ENCODE results near the gene HS1BP3.

HS1BP3 gene

DNA sequence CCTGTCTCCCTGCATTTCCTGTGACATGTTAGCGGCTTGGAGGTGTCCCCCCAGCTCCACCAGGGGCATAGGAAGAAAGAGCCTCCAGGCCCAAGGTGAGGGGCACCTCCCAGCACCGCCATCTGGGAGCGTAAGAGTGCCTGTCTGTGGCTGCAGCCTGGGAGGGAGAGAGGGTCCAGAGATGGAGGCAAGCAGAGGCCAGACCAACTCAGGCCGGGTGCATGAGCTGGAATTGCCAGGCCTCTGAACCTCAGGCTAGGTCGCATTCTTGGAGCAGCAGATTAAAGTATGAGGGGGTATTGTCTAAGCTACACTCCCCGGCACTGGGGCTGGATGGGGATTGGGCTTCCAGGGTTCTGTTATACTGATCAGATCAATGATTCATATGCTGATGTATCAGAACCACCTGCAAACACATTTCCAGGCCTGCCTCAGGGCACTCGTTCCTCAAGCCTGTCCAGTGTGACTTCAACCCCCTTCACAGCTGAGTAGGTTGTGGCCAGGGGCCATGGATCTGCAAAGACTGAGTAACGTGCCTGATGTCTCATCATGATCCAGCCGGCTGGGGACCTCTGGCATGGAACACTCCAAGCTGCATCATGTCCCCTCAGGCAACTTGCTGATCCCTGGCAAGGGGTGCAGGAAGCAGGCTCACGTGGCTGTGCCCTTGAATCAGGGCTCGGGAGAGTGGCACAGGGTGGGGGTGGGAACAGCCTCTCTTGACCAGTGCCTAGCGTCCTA, 73.2 kb downstream of the HS1BP3 start:
- DNase-seq = peak; percentile 99 to 100
- Histone ChIP-seq H3K18ac (ENCODE audit: low read length) (peak overlapping the region; percentile 99), H3K9ac (ENCODE audit: low read length) (no peak overlapping the region), H4K12ac (ENCODE audit: low read depth, low read length) (peak overlapping the region; percentile 73), H3K79me2 (ENCODE audit: control insufficient read depth, insufficient read depth, low read length, poor library complexity) (peaks cover 19% of the 10 kb centered on the region), H2AK5ac (ENCODE audit: low read length) (peak overlapping the region; percentile 100), H3K4ac (ENCODE audit: low read depth, low read length) (peak overlapping the region; percentile 83), H3K23ac (ENCODE audit: low read length) (no peak overlapping the region), H2BK12ac (ENCODE audit: low read length) (peak overlapping the region; percentile 97), H2AFZ (ENCODE audit: insufficient read depth, low read length, poor library complexity) (peak overlapping the region; percentile 64), H3K27me3 (ENCODE audit: insufficient read depth, low read length) (no peaks in the 10 kb centered on the region), H4K8ac (ENCODE audit: low read depth, low read length) (peak overlapping the region; percentile 90), H3K9me3 (ENCODE audit: insufficient read depth, low read depth, low read length) (peaks cover 4% of the 10 kb centered on the region), H4K91ac (ENCODE audit: low read depth, low read length) (peak overlapping the region; percentile 100), H3K4me2 (ENCODE audit: low read length) (no peak overlapping the region), H3K4me3 (ENCODE audit: low read depth, low read length) (no peak overlapping the region), H3K4me1 (ENCODE audit: control insufficient read depth in 1 of 2, insufficient read depth in 2 of 2, low read length in 2 of 2) (peaks cover 52 to 64% of the 10 kb centered on the region in 2 experiments), H3K79me1 (ENCODE audit: low read length) (peaks cover 83% of the 10 kb centered on the region), H2BK5ac (ENCODE audit: low read depth, low read length, poor library complexity) (peak overlapping the region; percentile 100), H3K14ac (ENCODE audit: low read length) (peak overlapping the region; percentile 98), H3K36me3 (ENCODE audit: control insufficient read depth in 1 of 2, insufficient read depth in 2 of 2, low read length in 2 of 2) (no peaks in the 10 kb centered on the region), H3K27ac (ENCODE audit: low read depth, low read length) (peak overlapping the region; percentile 98), H2BK120ac (ENCODE audit: insufficient read depth, low read length, poor library complexity) (peak overlapping the region; percentile 100)
- WGBS (ENCODE audit: extremely low coverage, insufficient coverage, insufficient read length) = no CpG with 5 or more reads among the region's 12 CpGs

DNA sequence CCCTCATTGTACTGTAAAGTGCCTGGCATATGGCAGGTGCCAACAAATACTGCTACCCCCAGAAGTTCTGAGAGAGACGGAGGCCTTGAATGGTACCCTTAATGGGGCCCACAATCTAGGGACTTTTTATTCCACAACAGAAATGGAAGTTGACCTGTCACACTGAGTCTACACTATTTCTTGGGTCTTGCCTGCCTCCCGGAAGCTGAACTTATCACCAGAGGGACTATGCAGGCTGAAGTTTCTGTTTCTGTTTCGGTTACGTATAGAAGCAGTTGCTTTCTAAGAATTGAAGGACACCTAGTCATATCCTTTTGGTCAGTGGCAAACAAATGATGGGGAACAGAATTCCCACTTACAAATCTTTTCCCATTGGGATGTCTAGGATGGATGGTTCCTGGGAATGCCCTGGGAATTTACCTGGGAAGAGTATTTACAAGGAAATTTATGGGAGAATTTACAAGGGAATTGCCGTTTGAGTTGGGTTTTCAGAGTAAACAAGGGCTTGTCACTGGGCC, 74.2 kb downstream of the HS1BP3 start:
- peak in 1 of 2 donors; percentile 65 for DNase-seq
- H4K12ac ChIP-seq (ENCODE audit: low read depth, low read length) = no peak overlapping the region
- H4K91ac ChIP-seq (ENCODE audit: low read depth, low read length) = peak overlapping the region; percentile 100
- H2BK120ac ChIP-seq (ENCODE audit: insufficient read depth, low read length, poor library complexity) = peak overlapping the region; percentile 100
- H3K36me3 ChIP-seq (ENCODE audit: control insufficient read depth in 1 of 2, insufficient read depth in 2 of 2, low read length in 2 of 2) = no peaks in the 10 kb centered on the region
- H2AK5ac ChIP-seq (ENCODE audit: low read length) = peak overlapping the region; percentile 81
- H3K23ac ChIP-seq (ENCODE audit: low read length) = no peak overlapping the region
- peak overlapping the region; percentile 98 for H3K14ac ChIP-seq (ENCODE audit: low read length)
- H3K79me2 ChIP-seq (ENCODE audit: control insufficient read depth, insufficient read depth, low read length, poor library complexity) = peaks cover 20% of the 10 kb centered on the region
- WGBS (ENCODE audit: extremely low coverage, insufficient coverage, insufficient read length) = no CpG with 5 or more reads among the region's 5 CpGs
- peak overlapping the region; percentile 100 for H2BK5ac ChIP-seq (ENCODE audit: low read depth, low read length, poor library complexity)
- peaks cover 81% of the 10 kb centered on the region for H3K79me1 ChIP-seq (ENCODE audit: low read length)
- no peak overlapping the region for H3K4me3 ChIP-seq (ENCODE audit: low read depth, low read length)
- no peak overlapping the region for H3K9ac ChIP-seq (ENCODE audit: low read length)
- peaks cover 2% of the 10 kb centered on the region for H3K9me3 ChIP-seq (ENCODE audit: insufficient read depth, low read depth, low read length)
- peak overlapping the region; percentile 86 for H4K8ac ChIP-seq (ENCODE audit: low read depth, low read length)
- H3K4ac ChIP-seq (ENCODE audit: low read depth, low read length) = peak overlapping the region; percentile 82
- peaks cover 53 to 57% of the 10 kb centered on the region in 2 experiments for H3K4me1 ChIP-seq (ENCODE audit: control insufficient read depth in 1 of 2, insufficient read depth in 2 of 2, low read length in 2 of 2)
- H3K27me3 ChIP-seq (ENCODE audit: insufficient read depth, low read length) = no peaks in the 10 kb centered on the region
- peak overlapping the region; percentile 96 for H3K18ac ChIP-seq (ENCODE audit: low read length)
- peak overlapping the region; percentile 98 for H3K27ac ChIP-seq (ENCODE audit: low read depth, low read length)
- H2AFZ ChIP-seq (ENCODE audit: insufficient read depth, low read length, poor library complexity) = no peak overlapping the region
- H2BK12ac ChIP-seq (ENCODE audit: low read length) = peak overlapping the region; percentile 97
- H3K4me2 ChIP-seq (ENCODE audit: low read length) = no peak overlapping the region

DNA sequence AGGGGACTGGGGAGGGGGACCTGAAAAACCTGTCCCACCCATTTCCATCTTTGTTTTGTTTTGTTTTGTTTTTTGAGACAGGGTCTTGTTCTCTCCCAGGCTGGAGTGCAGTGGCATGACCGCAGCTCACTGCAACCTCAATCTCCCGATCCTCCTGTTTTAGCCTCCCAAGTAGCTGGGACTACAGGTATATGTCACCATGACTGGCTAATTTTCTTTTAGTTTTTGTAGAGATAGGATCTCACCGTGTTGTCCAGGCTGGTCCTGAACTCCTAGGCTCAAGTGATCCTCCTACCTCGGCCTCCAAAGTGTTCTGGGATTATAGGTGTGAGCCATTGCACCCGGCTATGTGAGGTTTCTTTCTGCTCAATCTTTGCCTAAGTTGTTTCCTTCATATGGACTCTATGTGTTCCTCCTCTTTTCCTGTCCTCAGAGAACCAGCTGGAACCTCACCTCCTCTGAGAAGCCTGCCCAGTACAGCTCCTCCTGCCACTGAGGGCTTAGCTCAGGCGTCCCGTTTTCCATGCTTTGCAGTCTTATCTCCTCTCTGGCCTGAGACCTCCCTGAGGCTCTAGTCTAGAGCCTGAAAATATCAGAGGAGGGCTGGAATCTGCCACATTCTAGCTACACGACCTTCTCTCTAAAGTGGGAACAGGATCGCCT, 74.8 kb downstream of the HS1BP3 start:
- DNase-seq = peak in 1 of 2 donors; percentile 38
- no peak overlapping the region for H4K12ac ChIP-seq (ENCODE audit: low read depth, low read length)
- peak overlapping the region; percentile 47 for H2BK12ac ChIP-seq (ENCODE audit: low read length)
- H3K4me1 ChIP-seq (ENCODE audit: control insufficient read depth in 1 of 2, insufficient read depth in 2 of 2, low read length in 2 of 2) = peaks cover 57 to 61% of the 10 kb centered on the region in 2 experiments
- WGBS (ENCODE audit: extremely low coverage, insufficient coverage, insufficient read length) = no CpG with 5 or more reads among the region's 9 CpGs
- peaks cover 20% of the 10 kb centered on the region for H3K79me2 ChIP-seq (ENCODE audit: control insufficient read depth, insufficient read depth, low read length, poor library complexity)
- H3K14ac ChIP-seq (ENCODE audit: low read length) = peak overlapping the region; percentile 98
- H2AK5ac ChIP-seq (ENCODE audit: low read length) = peak overlapping the region; percentile 11
- peak overlapping the region; percentile 20 for H2AFZ ChIP-seq (ENCODE audit: insufficient read depth, low read length, poor library complexity)
- peak overlapping the region; percentile 100 for H2BK5ac ChIP-seq (ENCODE audit: low read depth, low read length, poor library complexity)
- H3K79me1 ChIP-seq (ENCODE audit: low read length) = peaks cover 84% of the 10 kb centered on the region
- peak overlapping the region; percentile 87 for H4K91ac ChIP-seq (ENCODE audit: low read depth, low read length)
- no peaks in the 10 kb centered on the region for H3K27me3 ChIP-seq (ENCODE audit: insufficient read depth, low read length)
- no peaks in the 10 kb centered on the region for H3K9me3 ChIP-seq (ENCODE audit: insufficient read depth, low read depth, low read length)
- H3K18ac ChIP-seq (ENCODE audit: low read length) = peak overlapping the region; percentile 57
- peak overlapping the region; percentile 98 for H3K27ac ChIP-seq (ENCODE audit: low read depth, low read length)
- H3K36me3 ChIP-seq (ENCODE audit: control insufficient read depth in 1 of 2, insufficient read depth in 2 of 2, low read length in 2 of 2) = no peaks in the 10 kb centered on the region
- no peak overlapping the region for H3K4me3 ChIP-seq (ENCODE audit: low read depth, low read length)
- no peak overlapping the region for H3K23ac ChIP-seq (ENCODE audit: low read length)
- H3K4me2 ChIP-seq (ENCODE audit: low read length) = no peak overlapping the region
- H3K9ac ChIP-seq (ENCODE audit: low read length) = no peak overlapping the region
- H3K4ac ChIP-seq (ENCODE audit: low read depth, low read length) = peak overlapping the region; percentile 24
- peak overlapping the region; percentile 100 for H2BK120ac ChIP-seq (ENCODE audit: insufficient read depth, low read length, poor library complexity)
- H4K8ac ChIP-seq (ENCODE audit: low read depth, low read length) = peak overlapping the region; percentile 27

GRCh38 chr2:20575414-20575813, 75.5 kb downstream of the HS1BP3 start:
- peak overlapping the region; percentile 77 for H2BK5ac ChIP-seq (ENCODE audit: low read depth, low read length, poor library complexity)
- peak overlapping the region; percentile 85 for H2BK12ac ChIP-seq (ENCODE audit: low read length)
- H3K23ac ChIP-seq (ENCODE audit: low read length) = no peak overlapping the region
- H4K91ac ChIP-seq (ENCODE audit: low read depth, low read length) = peak overlapping the region; percentile 95
- peaks cover 20% of the 10 kb centered on the region for H3K79me2 ChIP-seq (ENCODE audit: control insufficient read depth, insufficient read depth, low read length, poor library complexity)
- no peak overlapping the region for H4K12ac ChIP-seq (ENCODE audit: low read depth, low read length)
- H3K18ac ChIP-seq (ENCODE audit: low read length) = peak overlapping the region; percentile 26
- no peak for DNase-seq
- no peak overlapping the region for H3K9ac ChIP-seq (ENCODE audit: low read length)
- no peak overlapping the region for H3K4me2 ChIP-seq (ENCODE audit: low read length)
- no peaks in the 10 kb centered on the region for H3K27me3 ChIP-seq (ENCODE audit: insufficient read depth, low read length)
- H2AFZ ChIP-seq (ENCODE audit: insufficient read depth, low read length, poor library complexity) = no peak overlapping the region
- peak overlapping the region; percentile 30 for H3K27ac ChIP-seq (ENCODE audit: low read depth, low read length)
- H3K4me3 ChIP-seq (ENCODE audit: low read depth, low read length) = no peak overlapping the region
- H4K8ac ChIP-seq (ENCODE audit: low read depth, low read length) = peak overlapping the region; percentile 56
- H2BK120ac ChIP-seq (ENCODE audit: insufficient read depth, low read length, poor library complexity) = peak overlapping the region; percentile 75
- peak overlapping the region; percentile 72 for H3K14ac ChIP-seq (ENCODE audit: low read length)
- no CpG with 5 or more reads among the region's 5 CpGs for WGBS (ENCODE audit: extremely low coverage, insufficient coverage, insufficient read length)
- H3K4me1 ChIP-seq (ENCODE audit: control insufficient read depth in 1 of 2, insufficient read depth in 2 of 2, low read length in 2 of 2) = peaks cover 61 to 63% of the 10 kb centered on the region in 2 experiments
- H2AK5ac ChIP-seq (ENCODE audit: low read length) = peak overlapping the region; percentile 75
- H3K9me3 ChIP-seq (ENCODE audit: insufficient read depth, low read depth, low read length) = no peaks in the 10 kb centered on the region
- peaks cover 85% of the 10 kb centered on the region for H3K79me1 ChIP-seq (ENCODE audit: low read length)
- no peaks in the 10 kb centered on the region for H3K36me3 ChIP-seq (ENCODE audit: control insufficient read depth in 1 of 2, insufficient read depth in 2 of 2, low read length in 2 of 2)
- H3K4ac ChIP-seq (ENCODE audit: low read depth, low read length) = peak overlapping the region; percentile 8
